ENCODE results near the gene MAVS. TPM values are rescaled to one million over a fixed set of nuclear protein-coding genes. Genes with fewer than 3 reads are reported as not detected.

The MAVS gene
- total and polyA plus RNA-seq, 2 donors (not counting 3 experiments of a cell fraction or from before 2014, with no cell fraction given), result 18.8 to 40.7 TPM

- intact Hi-C loops (cut with micrococcal nuclease), result no loop called here
- dilution Hi-C loops (cut with MboI; ENCODE audit: extremely low pct_ligation_motif_present, low sequenced_read_pairs), result no loop called here
- ChIA-PET POLR2A (interaction anchor here (0.6 kb wide), 1 partner anchor 89 kb away, joined by 5 read pairs; no protein-coding TSS in a partner anchor), CTCF (interaction anchor here (1.0 to 2.8 kb wide), 4 partner anchors 14 to 26 kb away, joined by 3 to 12 read pairs (median 4); partner anchors contain the start of genes CDC25B and CENPB)
- H3K4me3 ChIP-seq (replicated peaks in 1 of 3; ENCODE audit: insufficient read depth in 1 of 3, low read depth in 1 of 3, low read length in 3 of 3), result no peak overlapping the region
- H3K9me1 ChIP-seq (replicated peaks; ENCODE audit: control insufficient read depth, extremely low read depth, insufficient read depth, low read length), result no peaks in the 10 kb centered on the region
- H3K36me3 ChIP-seq (ENCODE audit: control insufficient read depth in 2 of 2, extremely low read depth in 1 of 2, insufficient read depth in 2 of 2, low read length in 2 of 2), result no peaks in the 10 kb centered on the region
- no peak for DNase-seq (ENCODE audit: low read depth, low spot score)
- no peaks in the 10 kb centered on the region for H3K9me3 ChIP-seq (replicated peaks; ENCODE audit: control insufficient read depth, insufficient read depth, low read length)
- H4K20me1 ChIP-seq (replicated peaks; ENCODE audit: control insufficient read depth, extremely low read depth, insufficient read depth, low read length), result no peaks in the 10 kb centered on the region
- no TSS peak for BruUV-seq (replicated peaks)
- no peak overlapping the region for H3K4me2 ChIP-seq (ENCODE audit: insufficient read depth, low read length)
- H3K4me1 ChIP-seq (ENCODE audit: control insufficient read depth, extremely low read depth, insufficient read depth, low read length), result peaks cover 25% of the 10 kb centered on the region
- H3K27me3 ChIP-seq (ENCODE audit: control insufficient read depth in 2 of 2, insufficient read depth in 2 of 2, low read length in 2 of 2), result no peaks in the 10 kb centered on the region
- H3K79me2 ChIP-seq (ENCODE audit: control insufficient read depth, insufficient read depth, low read length), result no peaks in the 10 kb centered on the region
- peak overlapping the region; percentile 68 for H3K27ac ChIP-seq (ENCODE audit: insufficient read depth, low read depth, low read length)
- H2AFZ ChIP-seq (ENCODE audit: low read depth, low read length), result peak overlapping the region; percentile 5
- TF ChIP-seq FOS (IDR thresholded peaks at IDR 0.05; ENCODE audit: borderline replicate concordance, insufficient read depth, low read length) (no peak), EZH2 (IDR thresholded peaks at IDR 0.05; ENCODE audit: borderline replicate concordance, low read depth, low read length, severe bottlenecking) (no peak), POLR2A (IDR thresholded peaks at IDR 0.05; ENCODE audit: low read depth, low read length) (no peak), MYC (IDR thresholded peaks at IDR 0.05; ENCODE audit: low read depth, low read length) (no peak), JUN (IDR thresholded peaks at IDR 0.05; ENCODE audit: borderline replicate concordance, insufficient read depth, insufficient read length, low read depth) (no peak), MAX (IDR thresholded peaks at IDR 0.05; ENCODE audit: insufficient read depth, insufficient read length) (no peak), GATA2 (IDR thresholded peaks at IDR 0.05; ENCODE audit: insufficient read depth, insufficient read length, low read depth, low read length) (no peak)
- no peak overlapping the region for H3K9ac ChIP-seq (replicated peaks; ENCODE audit: extremely low read depth, insufficient read depth, low read length)
- no peak for FAIRE-seq
Observed at GRCh38 chr20:3812259-3812681, 34.4 kb upstream of the MAVS start.
